WERI-Rb-1 (cell line): ENCODE results near the gene INSIG1.
A peak's percentile ranks its signal among the peaks of the same experiment; 100 is the strongest.

Experiments used
- DNase-seq: peaks from one replicate; pipeline ENCODE4 v3.0.0-alpha.2; 2020
- H3K27ac ChIP-seq: fragments of 250-450 bp; sonication (Bioruptor Pico); 2 replicates; pipeline ENCODE4 v1.5.1; 2020; ENCODE audit warnings: mild to moderate bottlenecking, moderate library complexity
- H3K27me3 ChIP-seq: fragments of 250-450 bp; sonication (Bioruptor Pico); 2 replicates; pipeline ENCODE4 v1.5.1; 2021; ENCODE audit warnings: mild to moderate bottlenecking, low read depth, moderate library complexity; ENCODE audit not compliant: insufficient read depth, severe bottlenecking
- H3K36me3 ChIP-seq: fragments of 250-450 bp; sonication (Bioruptor Pico); 2 replicates; pipeline ENCODE4 v1.5.1; 2020; ENCODE audit warnings: mild to moderate bottlenecking, moderate library complexity
- H3K4me3 ChIP-seq: 2 replicates; pipeline ENCODE4 v1.5.1; 2011; ENCODE audit warnings: low read depth, mild to moderate bottlenecking, control low read depth, low read length
- H3K9me3 ChIP-seq: fragments of 250-450 bp; sonication (Bioruptor Pico); 2 replicates; pipeline ENCODE4 v1.5.1; 2021; ENCODE audit warnings: mild to moderate bottlenecking, moderate library complexity; ENCODE audit not compliant: severe bottlenecking
- CTCF ChIP-seq: IDR thresholded peaks from 2 replicates; pipeline ENCODE4 v1.5.1; 2011; ENCODE audit warnings: low read depth, mild to moderate bottlenecking, control low read depth, inconsistent platforms, low read length

Gene INSIG1

GRCh38 chr7:155338632-155339320 is 41.1 kb downstream of the INSIG1 start:
- Histone ChIP-seq H3K36me3 (no peaks in the 10 kb centered on the region), H3K9me3 (peaks cover 6% of the 10 kb centered on the region), H3K27me3 (no peaks in the 10 kb centered on the region), H3K4me3 (no peak overlapping the region), H3K27ac (no peak overlapping the region)
- no peak for TF ChIP-seq CTCF
- DNase-seq = no peak

DNA sequence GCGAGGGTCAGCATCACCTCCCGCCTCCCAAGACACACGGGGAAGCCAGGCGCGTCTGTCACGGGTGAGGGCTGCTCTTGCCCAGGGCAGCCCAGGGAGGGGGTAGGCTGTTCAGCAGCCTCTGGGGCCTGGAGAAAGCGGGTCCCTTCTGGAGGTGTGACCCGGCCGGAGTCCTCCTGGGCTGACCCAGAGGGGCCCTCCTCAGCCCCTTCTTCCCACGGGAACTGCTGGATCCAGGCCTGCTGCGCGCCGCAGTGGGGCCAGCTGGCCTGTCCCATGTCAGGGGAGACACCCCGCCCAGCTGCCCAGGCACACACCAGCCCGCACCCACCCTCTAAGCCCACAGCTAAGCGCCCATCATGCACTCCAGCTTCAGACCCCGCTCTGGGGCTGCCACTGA is 41.8 kb downstream of the INSIG1 start:
- H3K27me3 ChIP-seq = no peaks in the 10 kb centered on the region
- no peak overlapping the region for H3K4me3 ChIP-seq
- TF ChIP-seq CTCF = no peak
- H3K27ac ChIP-seq = no peak overlapping the region
- peaks cover 6% of the 10 kb centered on the region for H3K9me3 ChIP-seq
- DNase-seq = no peak
- no peaks in the 10 kb centered on the region for H3K36me3 ChIP-seq

DNA sequence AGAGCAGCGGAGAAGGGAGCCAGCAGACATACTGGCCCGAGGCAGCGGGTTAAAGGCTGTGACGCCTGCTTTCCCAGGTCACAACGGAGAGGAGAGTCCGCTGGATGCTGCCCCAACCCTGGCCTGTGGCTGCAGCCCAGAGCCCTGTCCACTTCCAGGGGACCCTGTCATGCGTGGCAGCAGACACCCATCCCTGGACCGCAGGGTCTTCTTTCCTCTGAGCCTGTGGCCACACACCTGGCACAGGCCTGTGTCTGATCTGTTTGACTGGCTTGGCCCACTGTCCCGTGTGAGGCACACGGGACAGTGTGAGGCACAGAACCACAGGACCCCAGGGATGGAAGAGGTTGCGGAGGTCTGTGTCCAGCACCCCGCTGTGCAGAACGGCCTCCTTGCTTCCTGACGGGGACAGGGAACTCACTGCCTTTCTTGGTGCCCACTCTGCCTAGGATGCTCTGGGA is 42.4 kb downstream of the INSIG1 start:
- no peak for DNase-seq
- Histone ChIP-seq H3K27ac (no peak overlapping the region), H3K4me3 (no peak overlapping the region), H3K27me3 (no peaks in the 10 kb centered on the region), H3K36me3 (no peaks in the 10 kb centered on the region), H3K9me3 (peaks cover 6% of the 10 kb centered on the region)
- TF ChIP-seq CTCF = no peak

- no peak for DNase-seq
- Histone ChIP-seq H3K27ac (no peak overlapping the region), H3K27me3 (no peaks in the 10 kb centered on the region), H3K36me3 (no peaks in the 10 kb centered on the region), H3K4me3 (no peak overlapping the region), H3K9me3 (peaks cover 6% of the 10 kb centered on the region)
- no peak for TF ChIP-seq CTCF
Measured at GRCh38 chr7:155340721-155341120, 43.0 kb downstream of the INSIG1 start.

- Histone ChIP-seq H3K4me3 (no peak overlapping the region), H3K27ac (no peak overlapping the region), H3K36me3 (no peaks in the 10 kb centered on the region), H3K9me3 (peaks cover 1% of the 10 kb centered on the region), H3K27me3 (no peaks in the 10 kb centered on the region)
- DNase-seq = no peak
- TF ChIP-seq CTCF = no peak
Measured at GRCh38 chr7:155341463-155341983, 43.8 kb downstream of the INSIG1 start.

GRCh38 chr7:155342313-155342712 is 44.6 kb downstream of the INSIG1 start:
- no peaks in the 10 kb centered on the region for H3K27me3 ChIP-seq
- DNase-seq = peak; percentile 3
- H3K27ac ChIP-seq = no peak overlapping the region
- H3K4me3 ChIP-seq = no peak overlapping the region
- no peaks in the 10 kb centered on the region for H3K36me3 ChIP-seq
- no peak for TF ChIP-seq CTCF
- H3K9me3 ChIP-seq = no peaks in the 10 kb centered on the region
